HCT116 (cell line): Measurements from ENCODE around the gene FRMD4A. TPM values are rescaled to one million over a fixed set of nuclear protein-coding genes. Genes with fewer than 3 reads are reported as not detected.

Experiments
- ATAC-seq: fragments of 200-7000 bp; cut with Tn5 transposase; 2 replicates; pipeline ENCODE4 v1.9.1; 2020; ENCODE audit warnings: mild to moderate bottlenecking, moderate library complexity
- BruUV-seq: library from RNA; stranded (reverse); fragments of 400-500 nt; replicated peaks from 2 replicates; lab custom pipeline; 2021; lab: Mats Ljungman, UMichigan
- CTCF ChIA-PET: fragments of 300-600 bp; sonication (Branson Sonifier 250); formaldehyde crosslinking; loops from one replicate; lab custom pipeline; 2021; ENCODE audit warnings: antibody characterized with exemption; lab: Charles Lee
- POLR2A ChIA-PET: fragments of 300-600, 350-600 bp; sonication (Branson Sonifier 250); formaldehyde crosslinking; loops from one replicate; lab custom pipeline; 2021; ENCODE audit warnings: antibody characterized with exemption; lab: Charles Lee
- RAD21 ChIA-PET, 2 experiments: fragments of 300-600 bp; sonication (Branson Sonifier 250); formaldehyde crosslinking; loops; one replicate each; lab custom pipeline; 2023; ENCODE audit warnings: low total read pairs in 2 of 2; ENCODE audit not compliant: uncharacterized antibody in 2 of 2, unreplicated experiment in 2 of 2, low non-redundant PET in 1 of 2; lab: Charles Lee
- DNase-seq: peaks from one replicate; pipeline ENCODE4 v3.0.0-alpha.2; 2010; ENCODE audit warnings: low read depth, low spot score
- H2AFZ ChIP-seq: fragments of 200-600 bp; shearing (Covaris generic), sonication (generic); 2 replicates; pipeline ENCODE4 v1.6.1; 2017; ENCODE audit warnings: low read depth, mixed run types, mixed read lengths, antibody characterized with exemption, low read length; ENCODE audit not compliant: poor library complexity, severe bottlenecking
- H3K27ac ChIP-seq: 2 replicates; pipeline ENCODE4 v1.5.1; 2012; ENCODE audit warnings: low read depth, low read length
- H3K27me3 ChIP-seq: fragments of 200-600 bp; sonication (generic); 2 replicates; pipeline ENCODE4 v1.6.1; 2016; ENCODE audit warnings: mixed run types, low read length, mixed read lengths; ENCODE audit not compliant: insufficient read depth
- H3K36me3 ChIP-seq, 2 experiments: fragments of 200-500 bp in 1 of 2; fragments of 200-600 bp in 1 of 2; sonication (Bioruptor generic) in 1 of 2; sonication (generic) in 1 of 2; 2 replicates each; pipeline versions ENCODE4 v1.5.1 to v1.6.1; 2014 to 2016; ENCODE audit warnings: low read length in 2 of 2, inconsistent platforms in 1 of 2, mixed read lengths in 1 of 2, mixed run types in 1 of 2; ENCODE audit not compliant: insufficient read depth in 2 of 2, control insufficient read depth in 1 of 2
- H3K4me1 ChIP-seq, 2 experiments: fragments of 200-600 bp in 1 of 2; sonication (generic) in 1 of 2; 2 replicates each; pipeline versions ENCODE4 v1.5.1 to v1.6.1; 2012 to 2017; ENCODE audit warnings: low read length in 2 of 2, inconsistent platforms in 1 of 2, mild to moderate bottlenecking in 1 of 2, mixed read lengths in 1 of 2, mixed run types in 1 of 2, moderate library complexity in 1 of 2; ENCODE audit not compliant: insufficient read depth in 2 of 2, control insufficient read depth in 1 of 2
- H3K4me2 ChIP-seq: fragments of 200-600 bp; sonication (generic); 2 replicates; pipeline ENCODE4 v1.6.1; 2017; ENCODE audit warnings: mixed run types, low read length, mixed read lengths
- H3K4me3 ChIP-seq, 2 experiments: fragments of 200-600 bp in 1 of 2; sonication (generic) in 1 of 2; replicated peaks in 1 of 2; 2 replicates each; pipeline ENCODE4 v1.5.1; 2011 to 2016; ENCODE audit warnings: low read length in 2 of 2, control low read depth in 1 of 2, low read depth in 1 of 2, mild to moderate bottlenecking in 1 of 2, mixed read lengths in 1 of 2, mixed run types in 1 of 2
- H3K79me2 ChIP-seq: fragments of 200-600 bp; sonication (generic); 2 replicates; pipeline ENCODE4 v1.6.1; 2017; ENCODE audit warnings: mild to moderate bottlenecking, mixed run types, low read length, moderate library complexity, mixed read lengths; ENCODE audit not compliant: insufficient read depth
- H3K9ac ChIP-seq: fragments of 200-600 bp; sonication (generic); 2 replicates; pipeline ENCODE4 v1.6.1; 2016; ENCODE audit warnings: low read length, mixed read lengths
- H3K9me2 ChIP-seq: fragments of 200-600 bp; sonication (generic), shearing (Covaris generic); 2 replicates; pipeline ENCODE4 v1.6.1; 2017; ENCODE audit warnings: mixed run types, mild to moderate bottlenecking, moderate library complexity; ENCODE audit not compliant: insufficient read depth
- H3K9me3 ChIP-seq, 2 experiments: fragments of 200-500 bp in 1 of 2; fragments of 200-600 bp in 1 of 2; sonication (Bioruptor generic) in 1 of 2; sonication (generic) in 1 of 2; 2 replicates each; pipeline ENCODE4 v1.6.1; 2014 to 2017; ENCODE audit warnings: low read length in 2 of 2, mixed read lengths in 2 of 2, inconsistent platforms in 1 of 2, low read depth in 1 of 2, mild to moderate bottlenecking in 1 of 2, mixed run types in 1 of 2, moderate library complexity in 1 of 2; ENCODE audit not compliant: control insufficient read depth in 1 of 2, insufficient read depth in 1 of 2
- H4K20me1 ChIP-seq: fragments of 200-600 bp; sonication (generic), shearing (Covaris generic); 2 replicates; pipeline ENCODE4 v1.6.1; 2017; ENCODE audit warnings: mixed run types, mild to moderate bottlenecking, moderate library complexity; ENCODE audit not compliant: insufficient read depth
- ATF3 ChIP-seq: IDR thresholded peaks from 2 replicates; pipeline ENCODE4 v1.6.1; 2012
- CEBPB ChIP-seq: IDR thresholded peaks from 2 replicates; pipeline ENCODE4 v1.6.1; 2012; ENCODE audit warnings: low read depth
- CTCF ChIP-seq, 3 experiments: fragments of 200-600 bp in 1 of 3; sonication (generic) in 1 of 3; IDR thresholded peaks in 2 of 3; conservative IDR thresholded peaks in 1 of 3; 2 replicates each; pipeline ENCODE4 v1.5.1; 2012 to 2017; ENCODE audit warnings: low read depth in 2 of 3, low read length in 2 of 3, antibody characterized with exemption in 1 of 3, borderline replicate concordance in 1 of 3, control low read depth in 1 of 3, mild to moderate bottlenecking in 1 of 3, mixed read lengths in 1 of 3, mixed run types in 1 of 3, moderate library complexity in 1 of 3; ENCODE audit not compliant: insufficient read depth in 1 of 3
- ELF1 ChIP-seq: IDR thresholded peaks from 2 replicates; pipeline ENCODE4 v1.6.1; 2012; ENCODE audit warnings: low read depth, borderline replicate concordance
- EZH2 ChIP-seq: fragments of 200-600 bp; sonication (generic); IDR thresholded peaks from 2 replicates; pipeline ENCODE4 v1.6.1; 2017; ENCODE audit warnings: antibody characterized with exemption, mixed run types
- FOSL1 ChIP-seq: IDR thresholded peaks from 2 replicates; pipeline ENCODE4 v1.6.1; 2012; ENCODE audit warnings: low read depth
- JUND ChIP-seq: IDR thresholded peaks from 2 replicates; pipeline ENCODE4 v1.6.1; 2012
- POLR2A ChIP-seq: IDR thresholded peaks from 2 replicates; pipeline ENCODE4 v1.7.0; 2011; ENCODE audit warnings: borderline replicate concordance; ENCODE audit not compliant: insufficient read depth, insufficient read length; ENCODE audit errors: extremely low read depth
- RAD21 ChIP-seq: IDR thresholded peaks from 2 replicates; pipeline ENCODE4 v1.6.1; 2012; ENCODE audit warnings: low read depth, mild to moderate bottlenecking
- SIN3A ChIP-seq: IDR thresholded peaks from 2 replicates; pipeline ENCODE4 v1.6.1; 2012; ENCODE audit warnings: low read depth
- SP1 ChIP-seq: IDR thresholded peaks from 2 replicates; pipeline ENCODE4 v1.6.1; 2012; ENCODE audit warnings: low read depth
- TCF7L2 ChIP-seq: IDR thresholded peaks from 2 replicates; pipeline ENCODE4 v1.7.0; 2011; ENCODE audit warnings: borderline replicate concordance, inconsistent platforms; ENCODE audit not compliant: insufficient read depth, insufficient read length; ENCODE audit errors: extremely low read depth
- ZBTB33 ChIP-seq: IDR thresholded peaks from 2 replicates; pipeline ENCODE4 v1.6.1; 2011; ENCODE audit warnings: mild to moderate bottlenecking, low read length, moderate library complexity; ENCODE audit not compliant: insufficient replicate concordance; ENCODE audit errors: extremely low read depth
- ZFX ChIP-seq: fragments of 450-650 bp; IDR thresholded peaks from 2 replicates; pipeline ENCODE4 v1.6.1; 2017
- ZNF274 ChIP-seq: fragments of 200-500 bp; sonication (Bioruptor generic); IDR thresholded peaks from 2 replicates; pipeline ENCODE4 v1.6.1; 2014; ENCODE audit warnings: mild to moderate bottlenecking, low read depth, low read length, inconsistent platforms
- intact Hi-C: fragments of 100-400 bp; cut with micrococcal nuclease; formaldehyde crosslinking; loops from 2 replicates; pipeline ENCODE4 v1.10.0; 2022
- total RNA-seq: library from RNA; stranded (reverse); gene quantifications from one replicate; pipeline ENCODE4 v1.2.1, GENCODE V29; 2021; ENCODE audit not compliant: unreplicated experiment

Gene FRMD4A
- total RNA-seq, 1 experiment from 2014 or later = 0.20 TPM

- peaks cover 6% of the 10 kb centered on the region; the same call in 1 of the 2 replicates for H3K27me3 ChIP-seq
- no peaks in the 10 kb centered on the region for H4K20me1 ChIP-seq
- H3K9me2 ChIP-seq = no peaks in the 10 kb centered on the region
- intact Hi-C loops = no loop called here
- no peaks in the 10 kb centered on the region for H3K9me3 ChIP-seq
- H3K4me2 ChIP-seq = no peak overlapping the region
- H3K4me3 ChIP-seq = no peak overlapping the region
- no peak for ATAC-seq
- TF ChIP-seq RAD21 = no peak
- TF ChIP-seq POLR2A = no peak
- TF ChIP-seq FOSL1 = no peak
- TF ChIP-seq EZH2 = no peak
- no peak for TF ChIP-seq CEBPB
- no peak for TF ChIP-seq JUND
- BruUV-seq = no TSS peak
- DNase-seq = no peak
- CTCF ChIA-PET = no interaction called here
- H3K9ac ChIP-seq = no peak overlapping the region
- no peaks in the 10 kb centered on the region for H3K36me3 ChIP-seq
- POLR2A ChIA-PET = no interaction called here
- RAD21 ChIA-PET = interaction anchor here in 1 of 2 experiments (0.6 kb wide), 1 partner anchor 200 kb away, joined by 3 read pairs; no protein-coding TSS in a partner anchor
- no peaks in the 10 kb centered on the region for H3K4me1 ChIP-seq
- H2AFZ ChIP-seq = no peak overlapping the region
- H3K27ac ChIP-seq = no peak overlapping the region
- no peaks in the 10 kb centered on the region for H3K79me2 ChIP-seq
Observed at GRCh38 chr10:13795653-13796555, 534.8 kb downstream of the FRMD4A start.

- TF ChIP-seq CEBPB (no peak), ELF1 (no peak), TCF7L2 (no peak), FOSL1 (no peak), ZNF274 (no peak), SP1 (no peak), RAD21 (no peak), ATF3 (no peak), EZH2 (no peak), CTCF (IDR thresholded peaks at IDR 0.05 in 2 of 3, conservative IDR thresholded peaks at IDR 0.05 in 1 of 3; ENCODE audit: borderline replicate concordance in 1 of 3, insufficient read depth in 1 of 3, low read depth in 2 of 3, low read length in 2 of 3) (no peak), SIN3A (no peak), ZFX (no peak), ZBTB33 (no peak)
- POLR2A ChIA-PET = no interaction called here
- no TSS peak for BruUV-seq
Observed at GRCh38 chr10:13794992-13795612, 535.6 kb downstream of the FRMD4A start.

More at GRCh38 chr10:13794992-13795612, 535.6 kb downstream of the FRMD4A start:
- intact Hi-C loops = no loop called here
- no peak for ATAC-seq
- Histone ChIP-seq H3K9me3 (no peaks in the 10 kb centered on the region), H3K9ac (no peak overlapping the region), H3K4me2 (no peak overlapping the region), H4K20me1 (no peaks in the 10 kb centered on the region), H3K27me3 (peaks cover 6% of the 10 kb centered on the region; the same call in 1 of the 2 replicates), H3K79me2 (no peaks in the 10 kb centered on the region), H2AFZ (no peak overlapping the region), H3K4me3 (no peak overlapping the region), H3K4me1 (no peaks in the 10 kb centered on the region), H3K36me3 (no peaks in the 10 kb centered on the region), H3K27ac (no peak overlapping the region), H3K9me2 (no peaks in the 10 kb centered on the region)
- ChIA-PET RAD21 (no interaction called here), CTCF (no interaction called here)
- DNase-seq = no peak
